GM19452 (cell line): ENCODE results near the gene SPAG17.

Source experiments
- ATAC-seq: cut with Tn5 transposase; IDR thresholded peaks from one replicate; pipeline ENCODE4 v1.9.1; 2021; ENCODE audit not compliant: unreplicated experiment

SPAG17 gene

GRCh38 chr1:118185084-118185832 is at the start of gene SPAG17:
Gene SPAG17, minus strand, starts transcription at chr1:118185228. Its CDS starts 71 bp downstream, at chr1:118185157.
- no peak for ATAC-seq

GRCh38 chr1:118225471-118225870 is 40.4 kb upstream of the SPAG17 start:
- no peak for ATAC-seq

- no peak for ATAC-seq
Observed at GRCh38 chr1:118223426-118223825, 38.4 kb upstream of the SPAG17 start.

GRCh38 chr1:118219438-118219837 is 34.4 kb upstream of the SPAG17 start:
- no peak for ATAC-seq

GRCh38 chr1:118217141-118217838 is 32.3 kb upstream of the SPAG17 start:
- no peak for ATAC-seq

GRCh38 chr1:118214866-118215265 is 29.8 kb upstream of the SPAG17 start:
- ATAC-seq: no peak

GRCh38 chr1:118210723-118211110 is 25.7 kb upstream of the SPAG17 start:
- no peak for ATAC-seq

GRCh38 chr1:118210051-118210722 is 25.2 kb upstream of the SPAG17 start:
- ATAC-seq: no peak

GRCh38 chr1:118209648-118210047 is 24.6 kb upstream of the SPAG17 start:
- ATAC-seq: no peak

GRCh38 chr1:118206966-118207365 is 21.9 kb upstream of the SPAG17 start:
- ATAC-seq: no peak

- no peak for ATAC-seq
Observed at GRCh38 chr1:118204648-118205047, 19.6 kb upstream of the SPAG17 start.

GRCh38 chr1:118204105-118204504 is 19.1 kb upstream of the SPAG17 start:
- ATAC-seq: no peak

GRCh38 chr1:118202076-118202608 is 17.1 kb upstream of the SPAG17 start:
- no peak for ATAC-seq

GRCh38 chr1:118201524-118201923 is 16.5 kb upstream of the SPAG17 start:
- ATAC-seq: no peak

- ATAC-seq: no peak
Observed at GRCh38 chr1:118200836-118201235, 15.8 kb upstream of the SPAG17 start.

- ATAC-seq: no peak
Observed at GRCh38 chr1:118190561-118190960, 5.5 kb upstream of the SPAG17 start.

- no peak for ATAC-seq
Observed at GRCh38 chr1:118189564-118189963, 4.5 kb upstream of the SPAG17 start.

GRCh38 chr1:118188411-118188810 is 3.4 kb upstream of the SPAG17 start:
- ATAC-seq: no peak

- no peak for ATAC-seq
Observed at GRCh38 chr1:118186026-118186425, 998 bp upstream of the SPAG17 start.

- no peak for ATAC-seq
Observed at GRCh38 chr1:118184739-118185083, 317 bp downstream of the SPAG17 start.

- no peak for ATAC-seq
Observed at GRCh38 chr1:118183586-118183985, 1.4 kb downstream of the SPAG17 start.

- ATAC-seq: no peak
Observed at GRCh38 chr1:118177998-118178397, 7.0 kb downstream of the SPAG17 start.
